Jurkat, Clone E6-1 (cell line): ENCODE measurements around the gene SUN1.
"Not testable (repeated sequence)": the region's sequence is repeated elsewhere in the genome, so short reads cannot be mapped to it uniquely, and the experiment has no call there.

Experiments used
- DNase-seq: peaks from one replicate; pipeline ENCODE4 v3.0.0-alpha.2; 2011; ENCODE audit warnings: low read depth, low spot score
- H3K4me3 ChIP-seq: 2 replicates; pipeline ENCODE4 v1.5.1; 2011; ENCODE audit warnings: mild to moderate bottlenecking, low read length, control low read depth, moderate library complexity

SUN1 gene

DNA sequence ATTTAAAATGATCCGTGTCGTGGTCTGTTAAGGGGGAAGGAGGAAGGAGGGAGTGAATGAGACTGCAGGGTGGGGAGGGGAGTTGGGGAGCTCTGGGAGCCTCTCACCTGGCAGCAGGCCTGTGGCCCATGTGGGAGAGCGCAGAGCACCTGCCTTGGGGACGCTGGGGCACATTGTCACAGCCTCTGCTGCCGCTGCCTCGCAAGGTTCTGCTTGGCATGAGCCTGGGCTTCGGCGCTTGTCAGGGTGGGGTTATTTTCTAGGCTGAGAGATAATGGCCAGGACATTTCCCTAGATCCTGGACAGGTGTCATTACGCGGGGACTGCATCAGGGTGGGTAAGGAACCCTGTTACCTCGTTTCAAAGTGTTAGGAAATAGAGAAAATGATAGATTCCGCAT lies 2.2 kb upstream of the SUN1 start:
- H3K4me3 ChIP-seq: no peak overlapping the region
- no peak for DNase-seq

DNA sequence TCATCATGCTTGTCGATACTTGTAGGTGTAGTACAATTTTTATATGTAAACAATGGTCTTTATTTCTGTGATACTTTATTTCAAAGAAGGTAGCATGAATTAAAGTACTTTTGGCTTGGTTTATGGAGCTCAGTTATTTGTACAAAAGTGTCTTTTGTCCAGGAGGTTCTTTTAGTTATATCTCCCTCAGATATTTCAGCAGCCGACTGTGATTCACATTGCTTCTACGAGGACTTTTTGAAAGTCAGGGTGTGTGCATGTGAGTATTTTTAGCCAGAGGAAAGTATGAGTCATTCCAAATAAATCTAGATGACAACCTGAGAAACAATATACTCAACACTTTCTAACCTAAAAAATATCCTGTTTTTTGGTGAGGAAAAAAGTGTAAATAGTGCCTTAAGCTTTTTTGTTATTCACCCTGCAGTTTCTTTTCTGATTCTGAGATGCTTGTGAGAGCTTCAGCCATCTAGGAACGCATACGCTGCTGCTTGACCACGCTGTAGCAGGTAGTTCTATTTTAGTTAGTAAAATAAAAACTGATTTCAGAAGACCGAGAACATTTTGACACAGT lies 595 bp upstream of the SUN1 start:
- DNase-seq: no peak
- H3K4me3 ChIP-seq: no peak overlapping the region

DNA sequence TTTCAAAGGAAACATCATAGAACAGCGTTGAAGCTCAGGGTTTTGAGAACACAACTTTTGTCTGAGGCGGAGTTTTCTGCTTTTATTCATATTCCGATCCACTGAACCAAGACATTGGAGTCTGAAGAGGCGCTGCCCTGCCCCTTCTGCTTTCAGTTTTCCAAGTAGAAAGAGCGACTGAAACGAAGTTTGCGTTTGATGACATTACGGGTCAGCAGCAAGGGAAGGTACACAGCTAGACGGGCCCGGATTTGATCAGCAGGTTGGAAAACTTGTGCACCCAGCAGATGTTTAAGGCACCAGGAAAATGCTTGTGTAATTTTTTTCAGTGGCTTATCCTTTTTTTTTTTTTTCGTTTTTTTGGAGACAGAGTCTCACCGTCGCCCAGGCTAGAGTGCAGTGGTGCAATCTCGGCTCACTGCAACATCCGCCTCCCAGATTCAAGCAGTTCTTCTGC lies 720 bp downstream of the SUN1 start:
- no peak for DNase-seq
- H3K4me3 ChIP-seq: no peak overlapping the region

DNA sequence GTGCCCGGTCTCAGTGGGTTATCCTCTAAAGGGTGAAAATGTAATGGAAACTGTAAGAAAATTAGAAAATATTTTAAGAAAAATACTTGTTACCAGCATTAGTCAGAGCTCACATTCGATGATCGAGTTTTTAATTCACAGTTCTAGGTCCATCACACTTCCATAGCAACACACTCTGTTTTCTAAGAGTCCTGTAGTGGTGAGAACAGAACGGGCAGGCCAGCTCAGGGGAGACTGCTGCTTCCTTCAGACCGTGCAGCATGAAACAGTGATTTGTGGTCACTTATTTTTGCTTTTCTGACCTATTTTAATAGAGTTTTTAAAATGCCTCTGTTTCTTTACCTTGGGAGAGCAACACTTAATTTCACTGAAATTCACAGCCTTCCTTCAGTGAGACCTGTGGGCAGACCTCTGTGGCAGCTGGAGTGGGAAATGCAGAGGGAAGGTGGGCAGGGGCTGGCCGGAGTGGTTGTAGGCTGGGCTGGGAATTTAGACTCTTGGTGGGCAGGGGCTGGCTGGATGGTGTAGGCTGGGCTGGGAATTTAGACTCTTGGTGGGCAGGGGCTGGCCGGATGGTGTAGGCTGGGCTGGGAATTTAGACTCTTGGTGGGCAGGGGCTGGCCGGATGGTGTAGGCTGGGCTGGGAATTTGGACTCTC lies 1.5 kb downstream of the SUN1 start:
- DNase-seq: no peak
- H3K4me3 ChIP-seq: no peak overlapping the region

DNA sequence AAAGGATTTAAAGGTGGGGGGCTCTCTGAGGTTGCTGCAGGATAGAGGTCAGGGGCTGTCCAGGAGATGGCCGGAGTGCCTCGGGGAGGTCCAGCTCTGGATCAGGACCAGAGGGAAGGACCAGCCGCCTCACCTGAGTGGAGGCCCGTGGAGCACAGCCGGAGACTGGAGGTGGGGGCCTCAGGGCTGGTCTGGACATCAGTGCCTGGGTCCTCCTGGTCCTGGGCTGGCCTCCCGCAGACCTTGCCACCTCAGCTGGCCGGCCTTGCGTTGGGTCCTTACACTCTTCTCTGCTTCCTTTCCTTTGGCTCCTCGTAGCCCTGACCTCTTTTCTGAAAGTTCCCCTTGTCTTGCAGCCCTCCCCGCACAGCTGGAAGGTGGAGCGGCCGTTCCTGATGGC lies 2.0 kb downstream of the SUN1 start:
- DNase-seq: no peak
- no peak overlapping the region for H3K4me3 ChIP-seq

DNA sequence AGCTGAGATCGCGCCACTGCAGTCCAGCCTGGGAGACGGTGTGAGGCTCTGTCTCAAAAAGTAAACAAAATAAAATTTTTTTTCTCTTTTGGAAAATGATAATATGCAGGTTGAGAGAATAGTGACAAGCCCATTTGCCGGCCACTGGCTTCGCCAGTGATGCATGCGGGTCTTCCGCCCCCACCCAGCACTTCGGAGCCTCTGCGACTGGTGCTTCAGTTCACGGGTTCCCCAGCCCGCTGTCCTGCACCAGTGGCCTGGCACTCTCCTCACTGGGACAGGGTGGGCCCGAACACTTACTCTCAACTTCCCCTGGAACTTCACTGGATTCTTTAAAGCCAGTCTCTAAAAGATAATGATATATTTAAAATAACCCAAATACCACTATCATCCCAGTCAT lies 2.7 kb downstream of the SUN1 start:
- no peak overlapping the region for H3K4me3 ChIP-seq
- no peak for DNase-seq

DNA sequence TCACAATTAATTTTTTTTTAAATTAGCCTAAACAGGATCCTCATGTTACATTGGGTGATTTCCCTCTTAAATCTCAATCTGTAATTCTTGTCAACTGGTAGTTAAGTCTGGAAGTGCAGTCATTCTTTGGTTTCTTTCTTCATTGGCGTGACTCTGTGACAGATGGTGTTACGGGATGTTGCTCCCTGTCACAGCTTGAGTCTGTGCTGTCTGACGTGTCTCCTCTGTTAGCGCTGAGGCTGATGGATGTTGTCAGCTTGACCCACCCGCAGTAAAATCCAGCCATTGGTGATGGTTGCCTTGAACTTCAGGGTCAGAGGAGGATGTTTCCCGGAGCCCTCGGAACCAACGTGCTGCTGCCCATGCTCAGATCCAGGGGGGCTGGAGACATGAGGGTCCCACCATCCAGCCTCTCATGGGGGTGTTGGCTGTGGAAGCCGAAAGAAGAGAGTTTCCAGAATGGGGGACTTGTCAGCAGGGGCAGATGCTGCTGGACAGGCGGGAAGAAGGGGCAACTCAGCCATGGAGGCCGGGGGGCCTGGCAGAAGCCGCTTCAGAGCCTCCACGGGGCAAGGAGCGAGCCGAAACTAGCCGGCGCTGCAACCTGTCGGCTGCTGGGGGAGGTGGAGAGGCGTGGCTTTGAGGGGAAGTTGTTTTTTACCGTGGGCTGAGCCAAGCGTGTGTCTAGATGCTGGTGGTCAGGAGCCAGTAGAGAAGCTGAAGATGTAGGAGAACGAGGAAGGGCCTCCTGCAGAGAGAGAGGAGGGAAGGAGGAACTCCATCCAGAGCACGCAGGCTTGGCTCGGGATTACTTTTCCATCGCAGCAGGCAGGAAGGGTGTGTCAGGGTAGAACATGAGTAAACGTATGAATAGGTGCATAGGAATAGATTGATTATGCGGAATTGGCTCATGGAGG lies 3.5 kb downstream of the SUN1 start:
- H3K4me3 ChIP-seq: no peak overlapping the region
- DNase-seq: no peak

DNA sequence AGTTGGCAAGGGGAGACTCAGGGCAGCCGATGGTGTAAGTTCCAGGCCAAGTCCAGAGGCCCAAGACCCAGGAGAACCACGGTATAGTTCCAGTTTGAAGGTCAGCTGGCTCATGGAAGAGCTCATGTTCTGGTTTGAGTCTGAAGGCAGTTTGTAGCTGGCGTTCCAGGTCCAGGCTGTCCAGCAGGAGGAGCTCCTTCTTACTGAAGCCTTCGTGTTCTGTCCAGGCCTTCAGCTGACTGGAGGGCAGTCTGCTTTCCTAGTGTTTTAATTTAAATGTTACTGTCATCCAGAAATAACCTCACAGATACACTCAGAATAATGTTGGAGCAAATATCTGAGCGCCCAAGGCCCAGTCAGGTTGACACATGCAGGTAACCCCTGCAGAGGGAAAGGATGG lies 4.2 kb downstream of the SUN1 start:
- H3K4me3 ChIP-seq: no peak overlapping the region
- no peak for DNase-seq

DNA sequence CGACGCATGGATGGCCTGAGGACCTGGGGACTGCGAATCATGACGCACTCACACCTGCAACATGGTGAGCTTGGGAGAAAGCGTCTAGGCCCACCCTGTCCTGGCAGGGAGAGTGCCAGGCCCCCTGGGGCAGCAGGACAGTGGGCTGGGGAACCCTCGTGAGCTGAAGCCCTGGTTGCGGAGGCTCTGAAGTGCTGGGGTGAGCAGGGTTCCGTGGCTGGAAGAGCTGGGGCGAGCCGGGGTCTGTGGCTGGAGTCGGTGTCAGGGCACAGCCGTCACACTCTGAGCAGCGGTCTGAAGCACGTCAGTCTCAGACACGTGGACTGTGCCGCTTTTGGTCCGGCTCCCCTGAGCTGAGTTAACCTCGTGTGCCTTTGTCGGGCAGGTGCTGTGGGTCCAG lies 4.7 kb downstream of the SUN1 start:
- no peak for DNase-seq
- H3K4me3 ChIP-seq: no peak overlapping the region

DNA sequence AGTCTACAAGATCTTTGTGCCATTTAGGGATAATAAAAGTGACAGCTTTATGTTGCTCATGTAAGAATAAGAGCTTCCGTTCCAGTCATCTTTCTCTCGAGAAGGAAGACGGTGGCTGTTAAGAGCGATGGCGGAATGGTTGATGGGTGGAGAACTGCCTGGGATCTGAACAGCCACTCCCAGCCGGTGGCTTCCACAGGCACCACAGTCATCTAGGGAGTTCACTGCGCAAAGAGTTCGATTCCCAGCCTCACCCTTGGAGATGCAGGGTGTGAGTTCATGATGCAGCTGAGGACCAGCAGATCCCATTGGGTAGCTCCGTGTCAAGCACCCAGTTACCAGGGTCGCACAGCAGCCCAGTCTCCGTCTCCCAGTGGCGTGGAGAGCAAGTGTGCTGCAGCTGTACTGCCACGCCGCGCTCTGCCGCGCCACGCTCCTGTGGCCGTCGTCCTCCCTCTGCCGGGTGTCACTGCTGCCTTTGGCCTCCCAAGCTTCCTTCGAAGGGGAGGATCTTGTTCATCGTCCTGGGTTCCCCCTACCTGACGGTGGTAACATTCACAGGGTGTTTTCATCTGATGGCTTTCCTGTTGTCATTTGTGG lies 7.8 kb downstream of the SUN1 start:
- no peak overlapping the region for H3K4me3 ChIP-seq
- no peak for DNase-seq

DNA sequence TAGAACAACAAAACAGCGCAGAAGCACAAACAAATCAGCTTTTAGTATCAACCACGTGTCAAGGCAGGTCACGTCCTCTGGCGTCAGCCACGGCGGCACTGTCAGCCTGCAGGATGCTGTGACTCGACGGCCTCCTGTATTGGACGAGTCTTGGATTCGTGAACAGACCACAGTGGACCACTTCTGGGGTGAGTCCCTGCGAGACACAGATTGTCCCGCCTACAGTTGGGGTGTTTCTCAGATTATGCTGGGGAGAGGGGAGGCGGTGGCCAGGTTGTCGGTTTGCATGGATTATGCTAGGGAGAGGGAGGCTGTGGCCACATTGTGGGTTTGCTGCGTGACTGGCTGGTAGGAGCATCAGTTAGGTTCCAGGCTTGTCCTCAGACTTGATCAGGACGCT lies 9.7 kb downstream of the SUN1 start:
- DNase-seq: no peak
- no peak overlapping the region for H3K4me3 ChIP-seq

DNA sequence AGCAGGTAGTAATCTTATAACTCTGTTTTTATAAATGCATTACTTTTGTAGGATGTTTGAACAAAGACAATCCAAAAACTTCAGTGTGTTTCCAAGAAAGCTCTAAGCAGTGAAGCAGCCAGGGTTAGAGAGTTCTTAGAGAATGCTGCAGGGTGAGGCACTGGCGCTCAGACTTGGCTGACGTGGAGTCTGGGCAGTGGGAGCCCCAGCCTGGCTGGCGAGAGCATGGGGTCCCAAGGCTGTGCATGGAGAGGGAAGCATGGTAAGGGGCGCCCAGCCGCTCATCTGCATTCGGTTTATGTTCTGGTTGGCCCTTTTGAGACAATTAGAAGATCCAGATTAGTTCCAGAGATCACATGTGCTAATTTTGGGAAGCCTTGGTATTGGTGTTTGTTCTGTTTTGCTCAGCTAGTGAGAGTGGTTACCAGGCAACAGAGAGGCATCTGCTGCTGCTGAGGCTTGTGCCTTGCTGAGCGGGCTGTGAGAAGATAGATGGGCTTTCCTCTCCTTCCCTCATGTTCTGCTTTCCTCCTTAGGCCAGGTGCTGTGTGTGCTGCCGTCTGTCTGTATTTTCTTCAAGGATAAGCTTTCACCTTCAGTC lies 10.3 kb downstream of the SUN1 start:
- no peak overlapping the region for H3K4me3 ChIP-seq
- no peak for DNase-seq

DNA sequence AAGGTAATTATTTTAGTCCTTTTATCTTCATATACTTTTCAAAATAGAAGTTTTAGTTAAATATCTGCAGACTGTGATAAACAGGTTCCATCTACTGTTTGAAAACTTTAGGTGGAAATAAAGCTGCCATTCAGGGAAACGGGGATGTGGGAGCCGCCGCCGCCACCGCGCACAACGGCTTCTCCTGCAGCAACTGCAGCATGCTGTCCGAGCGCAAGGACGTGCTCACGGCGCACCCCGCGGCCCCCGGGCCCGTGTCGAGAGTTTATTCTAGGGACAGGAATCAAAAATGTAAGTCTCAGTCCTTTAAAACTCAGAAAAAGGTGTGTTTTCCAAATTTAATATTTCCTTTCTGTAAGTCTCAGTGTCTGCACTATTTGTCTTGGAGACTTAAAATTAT lies 11.0 kb downstream of the SUN1 start:
- DNase-seq: no peak
- H3K4me3 ChIP-seq: no peak overlapping the region

DNA sequence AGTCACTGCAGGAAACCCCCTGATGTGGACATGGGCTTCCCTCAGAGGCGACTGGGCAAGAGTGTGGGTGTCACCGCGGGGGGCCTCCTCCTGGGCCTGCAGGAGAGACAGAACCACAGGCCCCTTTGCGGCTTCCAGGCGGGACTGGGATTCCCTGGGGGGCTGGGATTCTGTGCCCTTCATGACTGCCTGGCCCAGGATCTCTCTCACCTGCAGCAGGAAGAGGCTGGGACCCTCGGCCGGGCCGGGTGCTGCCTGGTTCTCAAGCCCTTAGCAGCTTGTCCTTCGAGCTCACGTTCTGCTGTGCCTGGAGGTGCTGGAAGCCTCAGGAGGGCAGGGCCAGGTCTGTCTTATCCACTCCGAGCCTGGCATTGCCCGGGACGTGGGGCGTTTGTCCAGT lies 11.8 kb downstream of the SUN1 start:
- no peak overlapping the region for H3K4me3 ChIP-seq
- no peak for DNase-seq

DNA sequence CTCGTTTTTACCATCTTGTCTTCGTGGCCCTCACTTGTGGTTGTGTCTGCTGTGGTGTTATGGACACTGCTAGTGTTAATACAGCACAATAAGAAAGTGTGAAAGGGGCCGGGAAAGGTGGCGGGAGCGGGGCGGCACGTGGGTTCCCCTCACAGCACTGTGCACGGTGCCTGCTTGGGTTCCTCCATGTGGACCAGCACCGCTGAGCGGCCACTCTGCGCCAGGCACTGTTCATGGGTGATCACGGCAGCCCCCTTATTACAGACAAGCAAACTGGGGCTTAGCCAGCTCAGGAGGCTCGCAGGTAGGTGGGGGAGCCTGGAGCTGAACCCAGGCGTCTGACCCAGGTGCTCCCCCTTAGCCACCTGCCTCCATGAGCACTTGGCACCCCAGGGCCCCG lies 12.2 kb downstream of the SUN1 start:
- DNase-seq: no peak
- no peak overlapping the region for H3K4me3 ChIP-seq

DNA sequence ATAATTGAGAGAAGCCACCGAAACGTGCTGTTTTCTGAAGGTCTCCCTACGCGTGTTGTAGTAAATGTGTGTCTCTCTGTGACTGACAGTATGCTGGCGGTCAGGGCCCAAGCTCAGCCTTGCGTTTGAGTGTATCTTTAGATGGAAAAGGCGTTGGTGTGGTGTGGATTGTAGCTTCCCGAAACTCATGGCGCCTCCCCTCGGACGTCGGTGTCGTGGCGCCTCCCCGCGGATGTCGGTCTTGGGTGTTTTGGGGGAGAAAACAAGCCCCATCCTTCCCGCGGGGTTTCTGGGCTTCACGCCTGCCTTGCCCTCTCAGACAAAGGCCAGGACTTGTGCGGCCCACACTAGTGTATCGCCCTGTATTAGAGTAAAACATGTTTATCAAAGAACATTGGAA lies 12.8 kb downstream of the SUN1 start:
- DNase-seq: no peak
- H3K4me3 ChIP-seq: no peak overlapping the region

DNA sequence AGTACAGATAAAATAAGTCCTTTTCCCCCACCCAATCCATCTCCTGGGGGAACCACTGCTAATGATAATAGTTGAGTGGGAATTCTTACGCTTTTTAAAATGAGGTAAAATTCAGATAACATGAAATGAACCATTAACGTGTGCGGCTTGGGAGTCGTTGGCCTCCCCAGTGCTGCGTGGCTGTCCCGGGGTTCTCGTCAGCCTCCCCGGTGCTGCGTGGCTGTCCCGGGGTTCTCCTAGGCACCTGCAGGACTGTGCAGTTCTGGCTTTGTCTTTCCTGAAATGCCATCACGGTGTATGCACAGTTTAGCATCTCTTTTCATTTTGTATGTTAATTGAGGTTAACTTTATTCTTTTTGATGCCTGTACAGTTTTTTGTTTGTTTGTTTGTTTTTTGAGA lies 13.5 kb downstream of the SUN1 start:
- DNase-seq: no peak

DNA sequence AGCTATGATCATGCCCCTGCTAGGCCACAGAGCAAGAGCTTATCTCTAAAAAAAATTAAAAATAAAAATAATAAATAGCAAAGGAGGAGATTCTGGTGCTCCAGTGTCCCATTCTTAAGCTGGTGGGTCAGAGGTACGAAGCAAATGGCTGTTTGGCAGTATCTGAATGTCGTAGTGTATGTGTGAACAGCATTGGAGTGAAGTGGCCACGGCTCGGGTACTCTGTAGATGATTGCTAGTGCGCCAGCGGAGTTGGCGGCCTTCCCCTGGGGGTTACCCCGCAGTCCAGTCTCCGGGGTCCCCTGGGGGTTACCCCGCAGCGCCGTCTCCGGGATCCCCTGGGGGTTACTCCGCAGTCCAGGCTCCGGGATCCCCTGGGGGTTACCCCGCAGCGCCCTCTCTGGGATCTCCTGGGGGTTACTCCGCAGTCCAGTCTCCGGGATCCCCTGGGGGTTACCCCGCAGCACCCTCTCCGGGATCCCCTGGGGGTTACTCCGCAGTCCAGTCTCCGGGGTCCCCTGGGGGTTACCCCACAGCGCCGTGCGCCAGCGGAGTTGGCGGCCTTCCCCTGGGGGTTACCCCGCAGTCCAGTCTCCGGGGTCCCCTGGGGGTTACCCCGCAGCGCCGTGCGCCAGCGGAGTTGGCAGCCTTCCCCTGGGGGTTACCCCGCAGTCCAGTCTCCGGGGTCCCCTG lies 14.8 kb downstream of the SUN1 start:
- DNase-seq, H3K4me3 ChIP-seq: not testable (repeated sequence)

More for the DNA sequence above, 13.5 kb downstream of the SUN1 start:
- H3K4me3 ChIP-seq: no peak overlapping the region

DNA sequence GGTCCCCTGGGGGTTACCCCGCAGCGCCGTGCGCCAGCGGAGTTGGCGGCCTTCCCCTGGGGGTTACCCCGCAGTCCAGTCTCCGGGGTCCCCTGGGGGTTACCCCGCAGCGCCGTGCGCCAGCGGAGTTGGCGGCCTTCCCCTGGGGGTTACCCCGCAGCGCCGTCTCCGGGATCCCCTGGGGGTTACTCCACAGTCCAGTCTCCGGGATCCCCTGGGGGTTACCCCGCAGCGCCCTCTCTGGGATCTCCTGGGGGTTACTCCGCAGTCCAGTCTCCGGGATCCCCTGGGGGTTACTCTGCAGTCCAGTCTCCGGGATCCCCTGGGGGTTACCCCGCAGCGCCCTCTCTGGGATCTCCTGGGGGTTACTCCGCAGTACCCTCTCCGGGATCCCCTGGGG lies 15.5 kb downstream of the SUN1 start:
- H3K4me3 ChIP-seq, DNase-seq: not testable (repeated sequence)
